ENCODE data around the gene TRIM7.
"Not testable (repeated sequence)": the region's sequence is repeated elsewhere in the genome, so short reads cannot be mapped to it uniquely, and the experiment has no call there.

Gene TRIM7

GRCh38 chr5:181233088-181233800 is 28.2 kb upstream of the TRIM7 start:
- DNase-seq (ENCODE audit: low read depth), result no peak

DNA sequence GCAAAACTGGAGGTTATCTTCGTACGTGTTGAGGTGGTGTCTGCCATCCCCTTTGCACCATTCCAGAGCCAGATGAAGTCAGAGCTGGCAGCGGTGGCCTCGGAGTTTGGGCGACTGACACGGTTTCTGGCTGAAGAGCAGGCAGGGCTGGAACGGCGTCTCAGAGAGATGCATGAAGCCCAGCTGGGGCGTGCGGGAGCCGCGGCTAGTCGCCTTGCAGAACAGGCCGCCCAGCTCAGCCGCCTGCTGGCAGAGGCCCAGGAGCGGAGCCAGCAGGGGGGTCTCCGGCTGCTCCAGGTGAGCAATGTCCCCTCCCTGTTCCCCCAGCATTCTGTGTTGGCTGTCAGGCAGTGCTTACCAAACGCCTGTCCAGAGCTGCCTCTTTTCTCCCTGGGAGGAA is 27.6 kb upstream of the TRIM7 start:
- DNase-seq (ENCODE audit: low read depth), result no peak

- no peak for DNase-seq (ENCODE audit: low read depth)
These were observed 26.4 kb upstream of the TRIM7 start for GRCh38 chr5:181231432-181231831.

- no peak for DNase-seq (ENCODE audit: low read depth)
These were observed 25.6 kb upstream of the TRIM7 start for GRCh38 chr5:181230551-181230950.

GRCh38 chr5:181229996-181230395 is 25.0 kb upstream of the TRIM7 start:
- DNase-seq (ENCODE audit: low read depth), result no peak

- DNase-seq (ENCODE audit: low read depth), result no peak
These were observed 19.6 kb upstream of the TRIM7 start for GRCh38 chr5:181224390-181225229.

GRCh38 chr5:181223729-181224389 is 18.9 kb upstream of the TRIM7 start:
- DNase-seq (ENCODE audit: low read depth), result peak; percentile 52

DNA sequence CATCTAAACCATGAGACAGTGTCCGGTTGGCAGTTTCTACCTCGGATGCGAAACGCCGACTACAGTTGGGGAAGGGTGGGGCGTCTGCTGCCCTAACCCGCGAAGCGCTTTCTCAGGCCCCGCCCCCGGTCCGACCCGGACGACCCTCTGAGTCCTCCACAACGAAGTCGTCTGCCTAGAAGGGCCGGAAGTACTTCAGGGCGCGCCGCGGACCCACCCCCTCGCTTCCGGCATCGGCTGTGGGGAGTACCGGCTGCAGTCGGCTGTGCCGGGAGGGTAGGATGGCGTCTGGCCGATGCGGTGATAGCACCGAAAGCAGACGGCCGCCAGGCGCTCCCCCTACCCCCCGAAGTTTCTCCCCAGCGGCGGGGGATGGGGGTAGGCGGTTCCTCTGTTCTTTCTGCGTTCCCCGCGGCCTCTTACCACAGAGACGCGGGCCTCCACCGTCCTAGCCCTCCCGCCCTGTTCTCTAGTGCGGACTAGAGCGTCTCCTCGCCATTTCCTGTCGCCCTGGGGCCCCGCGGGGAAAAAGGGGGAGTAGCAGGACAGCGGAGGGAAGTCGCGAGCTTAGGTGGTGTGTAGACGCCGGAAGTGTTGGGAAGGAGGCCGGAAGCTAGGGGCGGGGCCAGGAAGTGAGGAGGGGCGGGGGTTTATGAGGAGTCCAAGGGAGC is 18.2 kb upstream of the TRIM7 start, which contains the start of gene TRIM41:
Gene TRIM41, plus strand, starts transcription at position 224 of the 671 bp plus-strand sequence. CDS start 719 bp downstream, outside the sequence.
- DNase-seq (ENCODE audit: low read depth), result peak; percentile 99

- no peak for DNase-seq (ENCODE audit: low read depth)
These were observed 17.6 kb upstream of the TRIM7 start for GRCh38 chr5:181222630-181223057.

GRCh38 chr5:181221792-181222629 is 17.0 kb upstream of the TRIM7 start:
- DNase-seq (ENCODE audit: low read depth), result peak; percentile 97

- no peak for DNase-seq (ENCODE audit: low read depth)
These were observed 16.3 kb upstream of the TRIM7 start for GRCh38 chr5:181221105-181221791.

DNA sequence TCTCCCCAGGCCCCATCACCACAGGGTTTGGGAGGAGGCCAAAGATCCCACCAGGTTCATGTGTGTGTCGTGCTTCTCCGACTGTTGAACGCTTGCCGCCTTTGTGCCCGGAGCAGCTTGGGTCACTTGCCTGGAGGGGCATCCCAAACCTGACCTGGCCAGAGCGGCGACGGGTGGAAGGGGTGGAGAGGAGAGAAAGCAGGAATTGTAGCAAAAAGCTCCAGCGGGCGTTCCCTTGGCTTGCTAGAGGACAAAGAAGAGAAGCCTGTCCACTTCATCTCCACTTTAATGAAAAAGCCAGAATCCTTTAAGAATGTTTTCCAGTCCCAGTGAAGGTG is 15.2 kb upstream of the TRIM7 start:
- no peak for DNase-seq (ENCODE audit: low read depth)

DNA sequence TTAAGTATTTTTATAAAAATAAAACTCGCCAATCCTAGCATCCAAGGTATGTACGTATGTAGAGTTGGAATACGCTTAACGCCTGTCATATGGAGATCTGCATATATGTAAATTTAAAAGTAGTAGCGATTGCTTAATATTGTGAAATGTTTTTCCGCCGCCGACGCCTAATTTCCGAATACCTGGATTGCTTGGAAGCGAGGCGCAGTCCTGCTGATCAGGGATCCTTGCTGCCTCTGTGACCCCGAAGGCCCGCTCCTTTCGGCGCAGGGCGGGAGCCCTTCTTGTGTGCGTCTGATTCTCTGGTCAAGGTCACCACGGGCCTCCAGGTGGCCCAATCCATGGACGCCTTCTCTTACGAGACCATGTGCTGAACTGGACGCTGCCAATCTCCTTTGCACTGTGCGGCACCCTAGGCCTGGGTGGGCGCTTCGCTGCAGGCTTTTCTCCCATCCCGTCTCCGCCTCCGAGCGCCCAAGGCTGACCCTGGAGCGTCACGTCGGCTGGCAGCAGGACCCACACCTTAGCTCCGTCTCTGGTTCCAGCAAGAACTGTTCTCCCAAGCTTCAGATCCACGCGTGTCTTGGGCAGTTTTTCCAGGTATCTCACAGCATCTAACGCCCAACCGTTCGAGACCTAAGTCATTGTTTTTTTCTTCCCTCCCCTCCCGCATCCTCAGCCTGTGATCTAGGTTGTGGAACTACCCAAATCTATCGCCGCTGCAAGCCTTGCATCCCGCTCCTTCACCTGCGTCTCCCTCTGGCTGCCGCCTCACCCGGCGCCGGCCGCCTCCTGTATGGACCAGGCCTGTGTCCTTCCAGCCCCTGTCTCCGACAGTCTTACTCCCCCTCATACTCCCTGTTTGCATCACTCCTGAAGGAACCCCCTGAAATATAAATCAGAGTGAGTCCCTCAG is 14.5 kb upstream of the TRIM7 start:
- no peak for DNase-seq (ENCODE audit: low read depth)

DNA sequence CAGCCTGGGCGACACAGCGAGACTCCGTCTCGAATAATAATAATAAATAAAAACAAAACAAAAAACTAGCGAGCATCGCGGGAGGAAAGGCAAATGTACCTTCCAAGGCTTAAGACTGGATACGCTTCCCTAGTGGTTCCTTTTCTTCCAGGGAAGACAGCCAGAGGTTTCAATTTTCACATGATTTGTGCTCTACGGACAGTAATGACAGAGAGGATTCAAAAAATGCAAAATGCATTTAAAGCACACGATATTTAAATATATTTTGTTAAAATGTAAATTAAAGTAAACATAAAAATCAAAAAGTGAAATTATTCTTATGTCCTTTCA is 13.8 kb upstream of the TRIM7 start:
- peak; percentile 31 for DNase-seq (ENCODE audit: low read depth)

- DNase-seq (ENCODE audit: low read depth), result no peak
These were observed 12.7 kb upstream of the TRIM7 start for GRCh38 chr5:181217803-181218062.

GRCh38 chr5:181217111-181217802 is 12.3 kb upstream of the TRIM7 start:
- DNase-seq (ENCODE audit: low read depth), result peak; percentile 66

GRCh38 chr5:181215997-181216989 is 11.3 kb upstream of the TRIM7 start:
- peak; percentile 39 for DNase-seq (ENCODE audit: low read depth)

DNA sequence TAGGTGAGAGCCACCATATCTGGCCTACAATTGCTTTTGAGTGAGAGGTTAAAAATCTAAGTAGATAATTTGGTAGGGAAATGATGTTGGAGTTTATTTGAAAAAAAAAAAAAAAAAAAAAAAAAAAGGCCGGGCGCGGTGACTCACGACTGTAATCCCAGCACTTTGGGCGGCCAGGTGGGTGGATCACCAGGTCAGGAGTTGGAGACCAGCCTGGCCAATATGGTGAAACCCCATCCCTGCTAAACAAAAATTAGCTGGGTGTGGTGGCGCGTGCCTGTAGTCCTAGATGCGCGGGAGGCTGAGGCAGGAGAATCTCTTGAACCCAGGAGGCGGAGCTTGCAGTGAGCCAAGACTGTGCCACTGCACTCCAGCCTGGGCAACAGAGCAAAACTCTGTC is 9.3 kb upstream of the TRIM7 start:
- DNase-seq (ENCODE audit: low read depth), result not testable (repeated sequence)

Measured in EH (cell line).